NCI-H748 (cell line): ENCODE measurements around the gene RNF187.
"Not testable (repeated sequence)": the region's sequence is repeated elsewhere in the genome, so short reads cannot be mapped to it uniquely, and the experiment has no call there.

Source experiments
- DNase-seq: peaks from one replicate; lab custom pipeline; 2025; ENCODE audit not compliant: unreplicated experiment; lab: John Stamatoyannopoulos, UW

RNF187 gene

GRCh38 chr1:228459091-228459993 is 27.8 kb upstream of the RNF187 start:
- peak; percentile 86 for DNase-seq

DNA sequence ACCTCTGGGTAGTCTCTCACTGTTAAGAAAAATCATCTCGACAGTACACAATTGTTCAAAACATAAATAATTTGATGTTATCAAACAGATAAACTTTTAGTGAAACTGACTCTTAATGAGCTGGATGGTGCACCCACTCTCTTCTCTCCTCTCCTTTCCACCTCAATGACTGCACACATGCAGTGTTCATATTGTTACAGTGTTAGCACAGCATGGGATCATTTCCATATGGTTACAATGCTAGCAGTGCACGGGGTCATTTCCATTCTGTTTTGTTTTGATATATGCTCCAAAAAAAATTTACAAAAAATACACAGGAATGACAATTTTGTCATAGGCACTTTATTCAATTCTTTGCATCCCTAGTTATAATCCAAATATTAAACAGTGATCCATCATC is 26.4 kb upstream of the RNF187 start:
- DNase-seq = no peak

GRCh38 chr1:228462560-228462959 is 24.6 kb upstream of the RNF187 start:
- DNase-seq = no peak

- DNase-seq = no peak
Measured at GRCh38 chr1:228463009-228463558, 24.1 kb upstream of the RNF187 start.

- no peak for DNase-seq
Measured at GRCh38 chr1:228463559-228464455, 23.4 kb upstream of the RNF187 start.

DNA sequence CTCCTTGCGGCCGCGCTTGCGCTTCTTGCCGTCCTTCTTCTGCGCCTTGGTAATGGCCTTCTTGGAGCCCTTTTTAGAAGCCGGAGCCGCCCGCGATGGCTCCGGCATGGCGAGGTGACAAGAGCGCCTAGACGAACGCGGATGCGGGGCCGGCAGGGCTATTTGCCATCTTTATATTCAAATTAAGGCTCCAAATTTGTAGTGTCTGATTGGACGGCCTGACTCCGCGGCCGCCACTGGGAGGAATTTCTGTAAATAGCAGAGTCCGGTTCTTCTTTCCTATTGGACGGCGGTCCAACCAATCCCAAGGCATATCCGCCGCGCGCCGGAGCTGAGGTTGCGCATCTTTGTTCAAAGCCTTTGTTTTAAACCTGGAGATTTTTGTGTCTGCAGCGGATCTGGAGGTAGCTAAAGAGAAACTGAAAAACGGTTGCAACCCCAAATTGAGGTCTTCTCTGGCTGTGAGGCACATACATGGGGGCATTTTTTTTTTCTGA is 22.6 kb upstream of the RNF187 start:
- DNase-seq = no peak

DNA sequence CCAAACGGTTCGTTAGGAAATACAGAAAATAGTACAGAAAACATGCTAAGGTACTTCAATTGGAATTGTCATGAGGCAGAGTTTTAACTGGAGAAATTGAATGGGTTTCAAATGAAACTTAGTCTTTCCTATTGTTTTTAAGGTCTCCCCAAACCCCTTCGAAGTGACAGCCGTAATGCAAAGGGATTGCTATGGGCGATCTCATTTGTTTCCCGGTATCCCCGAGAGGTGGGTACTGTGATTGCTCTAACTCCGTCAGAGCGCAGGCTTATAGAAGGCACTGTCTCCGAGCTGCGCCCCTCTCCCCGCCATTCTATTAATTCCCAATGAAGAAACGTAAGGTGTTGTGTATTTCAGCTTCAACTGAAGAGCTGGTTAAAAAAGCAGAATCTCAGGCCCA is 22.0 kb upstream of the RNF187 start:
- DNase-seq = no peak

GRCh38 chr1:228465571-228466146 is 21.5 kb upstream of the RNF187 start:
- no peak for DNase-seq

DNA sequence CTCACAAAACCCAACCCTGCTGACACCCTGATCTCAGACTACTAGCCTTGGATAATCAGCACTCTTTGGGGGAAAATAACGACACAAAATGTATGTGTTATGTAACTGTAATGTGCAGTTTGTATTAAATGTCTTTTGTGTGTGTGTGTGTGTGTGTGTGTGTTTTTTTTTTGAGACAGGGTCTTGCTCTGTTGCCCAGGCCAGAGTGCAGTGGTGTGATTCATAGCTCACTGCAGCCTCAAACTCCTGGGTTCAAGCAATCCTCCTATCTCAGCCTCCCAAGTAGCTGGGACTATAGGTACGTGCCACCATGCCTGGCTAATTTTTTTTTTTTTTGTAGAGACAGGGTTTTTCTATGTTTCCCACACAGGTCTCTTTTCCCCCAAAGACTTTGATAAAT is 19.0 kb upstream of the RNF187 start:
- not testable (repeated sequence) for DNase-seq

GRCh38 chr1:228469413-228470162 is 17.6 kb upstream of the RNF187 start:
- no peak for DNase-seq

DNA sequence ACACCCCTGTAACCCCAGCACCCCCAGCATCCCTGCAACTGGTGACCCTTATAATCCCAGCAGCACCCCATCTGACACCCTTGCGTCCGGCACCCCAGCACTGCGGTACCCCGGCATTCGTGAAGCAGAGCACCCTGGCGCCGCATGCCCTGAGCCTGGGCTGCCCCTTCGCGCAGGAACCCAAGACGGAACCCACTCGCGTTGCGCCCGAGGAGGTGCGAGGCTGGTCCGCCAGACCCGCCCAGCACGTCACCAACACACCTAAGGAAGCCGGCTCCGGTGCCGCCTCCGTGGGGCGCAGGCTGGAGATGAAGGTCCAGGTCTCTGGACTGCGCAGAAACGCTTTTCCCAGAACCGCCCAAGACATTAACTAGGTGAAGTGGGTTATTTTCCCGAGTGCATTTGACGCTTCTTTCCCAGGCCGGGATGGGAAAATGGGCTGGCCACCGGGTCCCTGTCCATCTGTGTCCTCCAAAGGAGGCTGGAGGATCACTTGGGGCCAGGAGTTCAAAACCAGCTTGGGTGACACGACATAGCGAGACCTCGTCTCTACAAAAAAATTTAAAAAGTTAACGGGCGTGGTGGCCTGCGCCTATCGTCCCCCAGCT is 15.9 kb upstream of the RNF187 start:
- DNase-seq = no peak

DNA sequence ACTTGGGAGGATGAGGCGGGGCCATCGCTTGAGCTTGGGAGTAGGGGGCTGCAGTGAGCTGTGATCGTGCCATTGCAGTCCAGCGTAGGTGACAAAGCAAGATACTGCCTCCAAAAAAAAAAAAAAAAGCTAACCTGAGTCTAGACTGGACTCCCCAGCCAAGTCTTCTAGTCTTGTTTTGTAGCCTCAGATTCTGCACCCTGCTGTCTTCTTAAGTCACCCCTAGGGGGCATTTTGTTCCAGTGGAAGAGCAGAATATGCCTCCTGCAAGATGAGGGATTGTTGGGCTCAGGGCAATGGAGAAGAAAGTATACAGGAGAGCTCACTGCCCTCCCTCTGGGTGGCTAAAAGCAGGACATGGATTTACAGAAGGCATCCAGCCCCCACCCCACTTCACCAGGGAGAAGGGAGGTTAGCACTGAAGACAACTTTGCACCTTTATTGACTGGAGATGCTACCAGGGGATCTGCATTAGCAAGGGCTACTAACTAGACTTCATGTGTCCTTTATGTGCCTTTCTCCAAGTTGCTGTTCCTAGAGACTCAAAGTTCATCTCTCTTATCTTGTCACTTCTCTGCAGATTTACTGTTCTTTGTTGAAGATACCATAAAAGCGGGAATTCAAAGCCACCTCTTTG is 15.3 kb upstream of the RNF187 start:
- DNase-seq = peak; percentile 48

GRCh38 chr1:228472655-228473054 is 14.5 kb upstream of the RNF187 start:
- DNase-seq = no peak

GRCh38 chr1:228474507-228474906 is 12.7 kb upstream of the RNF187 start:
- DNase-seq = no peak

GRCh38 chr1:228475812-228476211 is 11.4 kb upstream of the RNF187 start:
- DNase-seq = no peak

GRCh38 chr1:228477263-228477662 is 9.9 kb upstream of the RNF187 start:
- DNase-seq = no peak

DNA sequence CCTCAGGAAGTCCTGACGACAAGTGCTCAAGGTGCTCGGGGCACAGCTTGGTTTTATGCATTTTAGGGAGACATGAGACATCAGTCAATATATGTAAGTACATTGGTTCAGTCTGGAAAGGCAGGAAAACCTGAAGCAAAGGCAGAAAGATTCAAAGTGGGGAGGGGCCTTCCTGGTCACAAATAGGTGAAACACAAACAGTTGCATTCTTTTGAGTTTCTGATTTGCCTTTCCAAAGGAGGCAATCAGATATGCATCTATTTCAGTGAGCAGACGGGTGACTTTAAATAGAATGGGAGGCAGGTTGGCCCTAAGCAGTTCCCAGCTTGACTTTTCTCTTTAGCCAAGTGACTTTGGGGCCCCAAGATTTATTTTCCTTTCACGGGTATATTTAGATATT is 8.9 kb upstream of the RNF187 start:
- DNase-seq = no peak

DNA sequence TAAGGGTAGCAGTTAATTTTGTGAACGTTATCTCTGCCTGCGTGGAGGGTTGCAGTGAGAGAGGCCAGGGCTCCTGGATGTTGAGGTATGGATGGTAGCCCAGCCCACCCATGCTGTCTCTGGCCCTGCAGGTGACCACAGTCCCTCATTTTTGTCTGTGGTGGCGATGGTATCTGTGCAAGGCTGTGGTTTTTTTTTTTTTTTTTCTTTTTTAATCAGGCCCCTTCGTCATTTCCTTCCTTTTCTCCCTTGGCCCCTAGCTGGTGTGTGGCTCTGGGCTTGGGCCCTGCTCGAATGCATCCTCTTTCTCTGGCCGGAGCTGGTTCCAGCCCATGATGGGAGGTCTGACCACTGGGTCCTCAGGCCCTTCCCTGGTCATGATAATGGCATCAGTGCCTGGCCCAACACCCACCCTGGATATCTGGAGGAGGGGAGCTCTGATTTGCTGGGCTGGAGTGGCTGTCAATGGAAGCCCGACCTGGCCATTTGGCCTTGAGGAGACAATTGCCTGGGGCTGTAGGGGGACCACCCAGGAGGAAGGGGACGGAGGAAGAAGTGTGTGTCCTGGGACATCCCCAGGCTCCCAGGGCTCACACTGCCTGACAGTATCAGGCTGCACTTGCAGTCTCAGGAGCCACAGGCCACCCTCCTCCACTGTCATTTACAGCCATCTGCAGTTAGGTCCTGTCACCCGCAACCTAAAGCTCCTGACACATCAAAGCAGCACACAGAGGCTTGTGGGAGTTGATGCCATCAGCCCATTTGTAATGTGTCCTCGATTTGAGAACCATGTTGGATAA is 8.1 kb upstream of the RNF187 start:
- DNase-seq = no peak

DNA sequence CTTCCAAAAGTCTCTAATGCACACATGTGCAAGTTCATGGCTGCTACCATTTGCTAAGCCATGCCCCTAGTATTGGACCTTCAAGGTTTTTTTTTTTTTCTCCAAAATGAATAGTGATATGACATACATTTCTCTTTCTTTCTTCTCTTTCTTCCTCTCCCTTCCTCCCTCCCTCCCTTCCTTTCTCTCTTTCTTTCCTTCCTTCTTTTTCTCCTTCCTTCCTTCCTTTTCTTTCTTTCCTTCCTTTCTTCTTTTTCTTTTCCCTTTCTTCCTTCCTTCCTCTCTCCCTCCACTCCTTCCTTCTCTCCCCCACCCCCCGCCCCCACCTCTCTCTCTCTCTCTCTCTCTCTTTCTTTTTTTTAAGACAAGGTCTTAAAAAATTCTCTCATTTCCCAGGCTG is 3.4 kb upstream of the RNF187 start:
- DNase-seq = no peak
